HG03196 (cell line): Measurements from ENCODE around the gene ZNF518B.

Experiments used
- ATAC-seq: cut with Tn5 transposase; IDR thresholded peaks from one replicate; pipeline ENCODE4 v1.9.1; 2021; ENCODE audit not compliant: unreplicated experiment

ZNF518B gene, protein sequence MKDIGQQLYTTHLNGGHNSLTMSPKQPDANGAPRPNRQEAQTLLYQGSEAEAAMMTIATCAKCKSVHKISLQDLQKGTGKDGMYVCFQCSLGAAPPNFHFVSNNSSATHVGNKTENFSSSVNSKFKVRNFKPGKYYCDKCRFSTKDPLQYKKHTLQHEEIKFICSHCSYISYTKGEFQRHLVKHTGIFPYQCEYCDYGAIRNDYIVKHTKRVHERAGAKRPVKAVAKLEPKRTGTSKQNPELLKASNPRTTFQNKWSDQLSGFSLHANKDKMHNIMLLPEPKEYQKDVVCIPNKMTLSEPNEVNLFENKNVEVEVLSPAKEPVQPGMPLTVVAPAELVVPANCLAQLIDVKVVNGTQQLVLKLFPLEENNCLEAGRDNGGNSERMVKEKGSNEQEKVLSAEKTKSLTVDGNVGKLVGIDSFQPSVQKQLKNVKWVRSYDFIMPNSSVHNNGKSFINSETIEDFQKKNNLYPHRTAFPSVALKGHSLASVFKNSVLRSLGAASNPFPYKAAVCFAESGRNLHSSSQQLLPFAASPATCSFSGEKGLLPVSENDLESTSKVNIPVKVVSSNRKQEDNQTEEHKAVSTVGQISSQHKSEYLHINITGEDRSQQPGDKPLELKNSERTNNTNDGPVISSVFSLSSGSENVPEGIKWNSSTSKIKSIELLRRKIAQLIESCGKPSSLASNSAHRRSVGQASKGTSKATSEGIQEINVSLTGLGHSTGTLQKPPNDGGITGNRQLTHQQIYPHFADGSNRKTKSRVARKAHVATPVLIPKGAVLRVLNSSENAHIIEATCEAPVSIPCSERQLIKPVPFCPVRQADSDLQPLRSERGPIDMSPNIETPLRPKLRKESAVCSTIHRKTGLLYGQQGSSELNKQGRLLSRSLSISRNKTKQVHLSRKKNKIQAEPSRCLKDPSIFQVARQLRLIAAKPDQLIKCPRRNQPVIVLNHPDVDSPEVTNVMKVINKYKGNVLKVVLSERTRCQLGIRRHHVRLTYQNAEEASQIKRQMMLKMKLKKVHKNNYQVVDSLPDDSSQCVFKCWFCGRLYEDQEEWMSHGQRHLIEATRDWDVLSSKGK

DNA sequence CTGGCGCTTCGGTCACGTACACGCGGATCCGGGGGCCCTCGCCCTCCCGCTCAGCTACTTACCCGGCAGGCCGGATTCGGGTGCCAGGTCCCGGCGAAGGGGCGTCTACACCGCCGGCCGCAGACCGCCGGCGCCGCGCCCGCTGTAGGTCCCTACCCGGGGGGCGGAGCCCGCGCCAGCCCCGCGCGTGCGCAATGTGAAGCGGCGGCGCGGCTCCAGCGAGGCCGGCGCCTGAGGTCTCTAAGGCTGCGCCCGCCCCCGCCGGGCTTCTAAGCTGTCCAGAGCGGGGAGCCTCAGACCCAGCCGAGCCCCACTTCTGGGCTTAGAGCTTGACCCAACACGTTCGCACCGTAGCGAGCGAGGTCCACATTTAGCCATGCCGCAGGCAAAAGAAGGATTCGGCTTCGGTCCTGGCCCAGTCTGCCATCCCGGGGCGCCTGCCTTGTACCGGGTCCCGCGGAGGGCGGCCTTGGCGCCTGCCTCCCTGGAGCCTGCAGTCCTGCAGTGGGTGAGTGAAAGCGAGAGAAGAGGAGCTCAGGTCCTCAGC lies at the start of gene ZNF518B:
ZNF518B (minus strand) TSS at position 172 of the 547 bp plus-strand sequence. CDS start 11,098 bp downstream, outside the sequence.
- peak; percentile 66 for ATAC-seq

- ATAC-seq, result no peak
These were observed 48.9 kb upstream of the ZNF518B start for GRCh38 chr4:10506077-10506476.

DNA sequence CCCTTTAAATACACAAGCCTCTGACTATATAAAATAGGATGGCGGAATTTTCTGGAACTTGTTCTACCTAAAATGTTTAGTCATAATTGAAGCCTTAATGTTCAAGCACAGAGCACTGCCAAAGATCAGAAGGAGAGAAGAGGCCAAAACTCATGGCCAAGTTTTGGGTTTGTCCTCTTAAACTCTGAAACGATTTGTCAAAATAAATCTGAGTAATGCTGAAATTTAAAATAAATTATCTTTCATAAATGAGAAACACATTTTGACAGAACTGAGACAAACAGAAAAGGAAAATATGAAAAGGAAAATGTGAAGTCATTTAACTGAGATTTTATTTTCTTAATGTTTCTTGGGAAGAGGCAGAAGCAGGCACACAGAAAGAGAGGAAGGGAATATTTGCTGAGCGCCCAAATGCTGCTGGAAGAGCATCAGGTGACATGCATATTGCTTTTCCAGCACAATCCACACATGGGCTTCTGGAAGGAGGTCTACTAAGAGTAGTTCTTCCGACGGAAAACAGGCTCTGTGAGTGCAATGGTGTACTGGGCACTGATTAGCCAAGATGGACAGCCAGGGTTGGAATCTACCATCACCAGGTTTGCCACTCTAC lies 47.4 kb upstream of the ZNF518B start:
- no peak for ATAC-seq

GRCh38 chr4:10502717-10503116 lies 45.5 kb upstream of the ZNF518B start:
- no peak for ATAC-seq

DNA sequence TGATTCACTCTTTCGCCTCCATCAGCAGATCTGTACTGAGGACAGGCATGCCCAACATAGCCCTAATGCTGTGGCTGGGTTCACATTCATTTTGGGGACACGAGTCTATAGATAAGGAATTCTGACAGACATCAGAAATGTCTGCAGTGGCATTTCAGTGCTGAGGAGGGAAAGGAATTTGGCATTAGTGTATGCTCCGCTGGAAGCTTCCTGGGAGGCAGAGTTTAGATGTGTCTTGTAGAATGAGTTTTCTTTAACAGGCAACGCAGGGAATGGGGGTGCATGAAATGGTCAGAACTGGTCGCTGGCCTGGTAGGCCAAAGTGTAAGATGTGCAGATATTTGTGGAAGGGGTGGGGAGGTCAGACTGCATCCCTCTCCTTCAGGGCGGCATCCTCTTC lies 43.5 kb upstream of the ZNF518B start:
- no peak for ATAC-seq

DNA sequence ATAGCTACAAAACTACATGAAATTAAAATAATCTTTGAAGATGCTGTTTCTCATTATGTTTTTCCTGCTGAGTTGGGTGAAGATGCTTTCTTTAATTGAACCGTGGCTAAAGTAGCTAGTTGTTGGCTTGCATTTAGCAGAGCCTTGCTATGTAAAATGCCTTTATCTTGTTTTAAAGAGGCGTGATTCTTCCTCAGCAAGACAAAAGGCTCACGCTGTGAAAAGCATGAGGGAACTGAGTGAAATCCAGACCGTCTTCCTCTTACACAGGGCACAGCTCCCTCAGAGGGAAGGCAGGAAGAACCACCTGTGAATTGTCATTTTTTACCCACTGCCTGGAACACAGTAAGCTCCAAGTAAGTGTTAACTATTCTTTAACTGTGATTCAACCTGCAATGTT lies 39.0 kb upstream of the ZNF518B start:
- ATAC-seq, result no peak

GRCh38 chr4:10495651-10496050 lies 38.4 kb upstream of the ZNF518B start:
- no peak for ATAC-seq

- no peak for ATAC-seq
These were observed 35.2 kb upstream of the ZNF518B start for GRCh38 chr4:10492464-10492863.

GRCh38 chr4:10491401-10491800 lies 34.2 kb upstream of the ZNF518B start:
- ATAC-seq, result no peak

DNA sequence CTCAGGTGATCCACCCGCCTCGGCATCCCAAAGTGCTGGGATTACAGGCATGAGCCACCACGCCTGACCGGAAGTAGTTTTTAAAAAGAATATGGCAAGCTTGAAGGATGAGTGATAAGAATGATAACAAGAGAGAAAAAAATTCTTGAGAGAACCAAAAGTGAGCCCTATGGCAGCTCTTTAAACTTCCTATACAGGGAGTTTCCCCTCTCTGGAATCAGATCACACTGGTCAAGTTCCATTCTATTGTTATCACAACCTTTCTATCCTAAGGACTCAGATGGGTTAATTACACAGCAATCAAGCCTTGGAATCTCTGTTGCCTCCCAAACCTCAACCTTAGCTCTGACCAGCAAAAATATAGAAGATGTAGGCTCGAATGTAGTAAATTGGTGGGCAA lies 33.8 kb upstream of the ZNF518B start:
- no peak for ATAC-seq

GRCh38 chr4:10482913-10483312 lies 25.7 kb upstream of the ZNF518B start:
- ATAC-seq, result no peak

DNA sequence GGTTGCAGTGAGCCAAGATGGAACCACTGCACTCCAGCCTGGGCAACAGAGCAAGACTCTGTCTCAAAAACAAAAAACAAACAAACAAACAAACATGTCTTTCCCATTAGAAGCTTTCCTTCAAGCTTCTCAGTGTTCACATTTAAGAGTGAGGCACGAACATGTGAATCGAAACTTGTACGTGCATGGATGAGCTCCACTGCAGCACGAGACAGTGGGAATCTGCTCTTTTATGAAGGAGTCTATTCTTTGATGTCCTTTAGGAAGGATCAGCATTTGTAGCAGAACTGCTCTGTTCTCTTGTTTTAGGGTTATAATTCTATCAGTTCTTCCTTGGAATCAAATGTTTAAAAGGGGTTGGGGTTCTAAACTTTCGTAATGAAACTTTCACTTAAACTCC lies 23.4 kb upstream of the ZNF518B start:
- no peak for ATAC-seq

DNA sequence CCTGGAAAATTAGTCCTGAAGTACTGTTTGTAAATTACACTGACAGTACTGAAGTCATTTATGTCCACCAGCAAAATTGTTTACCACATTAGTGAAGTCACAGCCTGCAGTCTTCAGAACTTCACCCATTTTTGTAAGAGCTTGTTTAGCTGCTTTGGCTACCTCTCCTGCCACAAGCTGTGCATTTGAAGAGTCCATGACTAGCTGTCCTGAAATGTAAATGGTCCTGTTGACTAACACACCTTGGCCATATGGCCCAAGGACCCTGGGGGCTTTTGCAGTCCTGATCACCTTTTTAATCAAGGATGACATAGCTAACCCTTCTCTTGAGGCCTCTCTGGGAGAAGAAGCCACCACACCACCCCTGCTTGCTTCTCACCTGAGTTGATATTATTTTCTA lies 21.4 kb upstream of the ZNF518B start:
- no peak for ATAC-seq

DNA sequence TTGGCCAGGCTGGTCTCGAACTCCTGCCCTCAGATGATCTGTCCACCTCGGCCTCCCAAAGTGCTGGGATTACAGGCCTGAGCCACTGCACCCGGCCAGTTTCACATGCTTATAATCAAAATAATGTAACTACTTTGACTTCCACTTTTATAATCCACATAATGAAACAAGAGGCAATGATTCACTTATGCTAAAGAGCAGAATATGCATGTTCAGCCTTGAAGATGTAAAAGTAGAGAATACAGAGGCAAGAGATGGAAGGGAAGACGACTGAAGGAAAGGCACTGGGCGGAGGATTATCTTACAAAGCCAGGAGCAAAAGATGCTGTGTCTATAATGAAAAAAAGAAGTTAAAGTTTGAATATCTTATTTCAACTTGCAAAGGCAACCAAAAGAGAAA lies 13.3 kb upstream of the ZNF518B start:
- ATAC-seq, result no peak

GRCh38 chr4:10466161-10466560 lies 8.9 kb upstream of the ZNF518B start:
- no peak for ATAC-seq

DNA sequence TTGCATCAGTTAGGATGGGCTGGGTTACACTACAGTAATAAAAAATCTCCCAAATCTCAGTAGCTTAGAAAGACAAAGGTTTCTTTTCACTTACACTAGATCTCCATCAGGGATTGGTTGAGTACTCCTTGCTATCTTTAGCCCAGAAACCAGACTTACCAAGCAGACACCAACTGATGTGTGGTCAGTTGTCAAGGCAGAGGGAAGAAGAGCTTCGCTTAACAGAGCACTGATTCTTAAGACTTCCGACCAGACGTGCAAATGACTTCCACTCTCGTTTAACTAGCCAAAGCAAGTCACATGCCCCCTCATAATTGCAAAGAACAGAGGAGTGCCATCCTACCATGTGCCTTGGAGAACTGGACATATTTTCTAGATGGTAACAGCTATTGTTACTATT lies 5.7 kb upstream of the ZNF518B start:
- ATAC-seq, result no peak

GRCh38 chr4:10461850-10462400 lies 4.7 kb upstream of the ZNF518B start:
- ATAC-seq, result no peak

- peak; percentile 61 for ATAC-seq
These were observed 4.0 kb upstream of the ZNF518B start for GRCh38 chr4:10461091-10461849.

DNA sequence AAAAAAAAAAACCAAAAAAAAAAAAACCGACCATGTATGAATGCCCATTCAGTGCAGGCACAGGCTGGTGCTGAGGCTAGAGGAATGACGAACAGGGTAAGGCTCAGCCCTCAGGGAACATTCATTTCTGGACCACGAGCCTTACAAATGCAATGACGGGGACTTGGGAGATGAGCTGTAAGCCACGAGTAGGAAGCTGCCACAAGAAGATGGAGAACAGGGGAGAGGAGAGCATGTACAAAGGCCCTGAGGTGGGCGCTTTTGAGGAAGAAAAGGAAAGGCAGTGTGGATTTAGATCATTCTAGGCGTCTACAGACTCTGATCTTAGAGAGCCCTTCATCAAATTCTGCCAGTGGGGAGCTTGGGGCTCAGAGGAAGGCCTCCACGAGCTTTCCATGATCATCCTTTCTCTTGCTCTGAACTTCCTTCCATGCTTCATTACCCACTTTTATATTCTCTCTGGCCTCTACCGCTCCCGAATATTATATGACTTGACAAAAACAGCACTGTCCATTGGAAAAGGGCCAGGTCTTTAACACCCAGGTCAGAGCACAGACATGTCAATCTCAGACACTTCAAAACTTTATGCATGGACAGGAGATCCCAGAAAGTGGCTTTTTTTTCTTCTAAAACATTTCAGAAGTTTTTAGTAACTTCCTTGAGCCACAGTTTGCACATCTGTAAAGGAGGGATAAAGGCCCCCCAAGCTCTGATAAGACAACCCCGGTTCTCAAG lies 3.3 kb upstream of the ZNF518B start:
- ATAC-seq, result no peak
